IPS-NIHi7 (cell line): ENCODE results near the gene PLS3.
"Not testable (repeated sequence)": the region's sequence is repeated elsewhere in the genome, so short reads cannot be mapped to it uniquely, and the experiment has no call there.

Source experiments
- DNase-seq: peaks from one replicate; pipeline ENCODE4 v3.0.0; 2012; ENCODE audit warnings: mixed read lengths; ENCODE audit errors: extremely low spot score

Gene PLS3

DNA sequence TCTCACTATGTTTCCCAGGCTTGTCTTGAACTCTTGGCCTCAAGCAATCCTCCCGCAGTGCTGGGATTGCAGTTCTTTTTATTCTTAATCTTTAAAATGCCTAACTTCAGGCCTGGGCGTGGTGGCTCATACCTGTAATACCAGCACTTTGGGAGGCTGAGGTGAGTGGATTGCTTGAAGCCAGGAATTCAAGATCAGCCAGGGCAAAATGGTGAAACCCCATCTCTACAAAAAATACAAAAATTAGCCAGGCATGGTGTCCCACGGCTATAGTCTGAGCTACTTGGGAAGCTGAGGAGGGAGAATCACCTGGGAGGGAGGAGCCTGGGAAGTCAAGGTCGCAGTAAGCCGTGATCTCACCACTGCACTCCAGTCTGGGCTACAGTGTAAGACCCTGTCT lies 45.9 kb downstream of the PLS3 start:
- no peak for DNase-seq

DNA sequence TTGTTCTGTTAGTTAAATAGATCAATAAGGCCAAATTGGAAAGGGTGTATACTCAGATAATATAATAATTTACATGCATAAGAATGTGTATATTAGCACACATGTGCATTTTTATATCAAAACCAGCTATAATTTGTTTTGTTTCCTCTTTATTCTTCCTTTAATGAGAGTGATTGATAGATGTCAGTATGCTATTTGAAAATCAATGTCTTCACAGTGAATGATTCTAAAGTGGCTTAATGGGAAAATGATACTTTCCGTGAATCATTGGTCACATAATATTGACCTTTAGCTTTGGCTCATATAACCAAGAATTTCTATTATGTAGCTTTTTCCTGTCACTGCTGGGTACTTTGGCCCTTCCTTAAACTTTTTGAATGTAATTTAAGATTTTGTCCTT lies 48.6 kb downstream of the PLS3 start:
- DNase-seq = no peak

DNA sequence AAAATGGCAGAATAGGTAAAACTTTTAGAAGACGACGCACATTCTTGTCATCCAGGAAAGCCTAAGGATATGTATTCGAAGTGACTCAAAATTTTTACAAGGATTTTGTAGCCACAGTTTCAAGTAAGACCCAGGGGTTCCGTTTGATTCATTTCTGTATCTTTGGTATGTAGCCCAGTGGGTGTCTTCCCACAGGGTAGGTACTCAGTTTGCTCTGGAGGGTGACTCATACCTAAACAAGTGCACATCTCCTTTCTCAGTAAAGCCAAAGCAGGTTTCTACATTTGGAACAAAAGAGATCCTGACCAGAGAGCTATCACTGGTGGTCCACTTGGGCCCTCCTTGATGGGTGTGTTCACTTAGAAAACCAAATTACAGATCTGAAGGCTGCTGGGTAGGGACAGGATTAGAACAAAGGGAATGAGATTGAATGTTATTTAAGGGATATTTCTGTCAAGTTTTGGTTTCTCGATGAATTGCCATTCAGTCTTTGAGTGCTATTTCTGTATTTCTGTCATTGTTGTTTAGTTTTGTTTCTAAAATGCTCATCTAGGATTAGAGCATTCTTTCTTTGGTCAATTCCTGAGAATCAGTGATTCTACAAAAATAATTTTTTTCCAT lies 56.1 kb downstream of the PLS3 start:
- DNase-seq = peak; percentile 27

DNA sequence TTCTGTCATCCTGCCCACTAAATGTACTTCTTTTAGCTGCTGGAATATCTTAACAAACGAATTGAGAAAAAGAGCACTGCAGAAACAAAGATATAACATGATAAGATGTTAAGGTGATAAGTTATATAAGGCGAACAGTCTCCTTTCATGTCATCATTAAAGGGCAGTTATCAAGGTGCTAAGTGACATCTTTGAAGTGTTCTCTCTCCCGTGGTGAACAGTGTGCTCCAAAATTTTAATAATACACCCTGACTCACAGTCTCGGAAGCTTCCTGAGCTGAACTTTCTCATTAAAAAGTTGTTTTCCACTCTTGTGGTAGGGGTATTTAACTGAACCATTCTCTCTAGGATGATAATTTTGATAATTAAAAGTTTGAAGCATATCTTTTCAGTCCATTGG lies 61.6 kb downstream of the PLS3 start:
- DNase-seq = no peak

DNA sequence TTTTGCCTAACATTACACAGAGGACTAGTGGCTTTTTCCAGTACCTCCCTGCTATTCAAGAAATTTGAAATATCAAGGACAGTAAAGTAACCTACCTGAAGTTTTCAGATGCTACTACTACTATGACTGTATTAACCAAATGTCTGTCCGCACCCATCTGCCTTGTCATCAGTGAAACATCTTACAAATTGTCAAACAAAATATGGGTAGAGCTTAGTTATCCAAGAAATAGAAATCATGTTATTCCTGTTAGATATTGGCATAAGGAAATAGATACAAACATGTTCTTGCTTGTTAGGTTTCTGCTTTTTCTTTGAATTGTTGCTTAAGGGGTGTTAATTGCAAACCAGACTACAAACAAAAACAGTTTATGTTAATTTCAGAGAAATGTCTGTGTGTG lies 63.9 kb downstream of the PLS3 start:
- DNase-seq = no peak

DNA sequence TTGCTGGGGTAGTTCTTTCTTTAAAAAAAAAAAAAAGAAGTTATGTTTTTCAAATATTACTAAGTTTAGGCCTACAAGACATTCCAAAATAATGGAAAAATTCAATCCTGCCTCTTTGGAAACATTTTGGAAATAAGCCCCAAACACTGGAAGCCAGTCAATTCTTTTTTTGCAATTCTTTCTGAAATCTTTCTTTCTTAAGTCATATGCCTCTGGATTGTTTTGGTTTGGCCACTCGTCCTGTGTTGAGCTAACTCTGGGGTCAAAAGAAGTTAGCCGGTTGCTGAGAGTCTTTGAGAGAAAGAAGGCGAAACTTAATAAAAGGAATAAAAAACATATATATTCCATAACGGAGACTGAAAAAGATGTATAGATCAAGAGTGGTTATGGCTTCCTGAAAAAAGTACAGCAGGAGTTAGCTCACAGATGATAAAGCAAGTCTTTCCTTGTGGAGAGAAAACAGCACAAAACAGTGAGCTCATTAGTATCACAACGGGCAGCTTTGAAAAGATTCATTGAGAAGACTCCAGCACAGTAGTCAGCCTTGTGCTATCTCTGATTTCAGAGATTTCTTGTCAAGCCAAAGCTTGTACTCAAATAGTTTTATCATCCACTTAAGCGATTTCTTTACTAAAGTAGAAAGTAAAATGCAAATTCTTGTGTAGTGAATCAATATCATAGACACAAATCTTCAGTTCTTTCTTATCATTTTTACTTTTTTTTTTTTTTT lies 64.8 kb downstream of the PLS3 start:
- DNase-seq = peak; percentile 12

DNA sequence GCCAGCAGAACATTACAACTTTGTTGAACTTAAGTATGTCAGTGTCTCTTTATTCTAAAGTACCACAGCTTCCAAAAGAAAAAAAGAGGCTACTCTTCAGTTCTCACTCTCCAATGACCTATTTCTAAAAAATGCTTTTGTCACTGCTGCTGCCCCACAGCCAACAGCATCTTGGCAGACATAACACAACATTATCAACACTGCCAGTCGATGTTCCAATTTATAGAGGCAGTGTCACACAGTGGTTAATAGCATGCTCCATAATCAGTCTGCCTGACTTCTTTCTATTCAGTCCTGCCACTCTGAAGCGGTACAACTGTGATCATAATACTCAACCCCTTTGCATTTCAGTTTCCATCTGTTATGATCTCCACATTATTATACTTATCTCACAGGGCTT lies 69.2 kb downstream of the PLS3 start:
- no peak for DNase-seq

DNA sequence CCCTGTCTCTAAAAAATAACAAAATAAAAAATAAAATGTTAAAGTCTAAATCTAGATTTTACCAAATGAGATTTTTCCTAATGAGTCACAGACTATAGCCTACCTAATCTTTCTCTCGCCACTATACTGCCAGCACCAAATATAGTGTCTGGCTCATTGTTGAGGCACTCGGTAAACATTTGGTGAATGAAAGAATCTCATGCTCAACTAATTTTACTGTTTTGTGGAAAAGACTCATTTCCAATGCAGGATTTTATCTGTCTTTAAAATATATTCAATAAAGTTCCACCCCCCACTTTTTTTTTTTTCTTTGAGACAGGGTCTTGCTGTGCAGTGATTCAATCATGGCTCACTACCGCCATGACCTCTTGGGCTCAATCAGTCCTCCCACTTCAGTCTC lies 71.5 kb downstream of the PLS3 start:
- no peak for DNase-seq

DNA sequence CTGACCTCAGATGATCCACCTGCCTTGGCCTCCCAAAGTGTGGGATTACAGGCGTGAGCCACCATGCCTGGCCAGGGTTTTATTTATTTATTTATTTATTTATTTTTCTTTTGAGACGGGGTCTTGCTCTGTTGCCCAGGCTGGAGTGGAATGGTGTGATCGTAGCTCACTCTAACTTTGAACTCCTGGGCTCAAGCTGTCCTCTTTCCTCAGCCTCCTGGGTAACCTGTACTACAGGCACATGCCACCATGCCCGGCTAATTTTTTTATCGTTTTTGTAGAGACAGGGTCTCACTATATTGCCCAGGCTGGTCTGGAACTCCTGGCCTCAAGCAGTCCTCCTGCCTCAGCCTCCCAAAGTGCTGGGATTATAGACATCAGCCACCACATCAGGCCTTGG lies 72.4 kb downstream of the PLS3 start:
- DNase-seq = not testable (repeated sequence)

DNA sequence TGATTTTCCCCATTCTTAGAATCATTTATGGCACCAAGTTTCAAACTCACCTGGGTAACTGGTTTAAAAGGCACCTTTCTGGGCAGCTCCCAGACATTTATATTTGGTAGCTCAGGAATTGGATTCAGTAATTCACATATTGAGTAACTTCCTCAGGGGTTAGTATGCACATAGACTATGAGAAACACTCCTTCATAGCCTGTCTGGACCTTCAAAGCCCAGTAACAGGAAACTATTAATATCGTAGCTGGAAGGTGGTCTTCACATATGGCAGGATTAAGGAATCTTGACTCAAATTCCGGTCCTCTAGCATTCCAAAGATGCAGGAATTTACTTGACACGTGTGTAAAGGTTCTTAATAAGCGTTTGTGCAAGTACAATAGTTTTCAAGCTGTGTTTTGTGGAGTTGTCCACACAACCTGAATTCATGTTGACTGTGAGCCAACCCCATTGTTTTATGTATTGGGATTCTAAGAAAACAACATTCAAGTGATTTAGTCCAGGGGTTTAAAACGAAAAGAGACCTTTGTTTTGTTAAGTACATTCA lies 78.4 kb downstream of the PLS3 start:
- no peak for DNase-seq

DNA sequence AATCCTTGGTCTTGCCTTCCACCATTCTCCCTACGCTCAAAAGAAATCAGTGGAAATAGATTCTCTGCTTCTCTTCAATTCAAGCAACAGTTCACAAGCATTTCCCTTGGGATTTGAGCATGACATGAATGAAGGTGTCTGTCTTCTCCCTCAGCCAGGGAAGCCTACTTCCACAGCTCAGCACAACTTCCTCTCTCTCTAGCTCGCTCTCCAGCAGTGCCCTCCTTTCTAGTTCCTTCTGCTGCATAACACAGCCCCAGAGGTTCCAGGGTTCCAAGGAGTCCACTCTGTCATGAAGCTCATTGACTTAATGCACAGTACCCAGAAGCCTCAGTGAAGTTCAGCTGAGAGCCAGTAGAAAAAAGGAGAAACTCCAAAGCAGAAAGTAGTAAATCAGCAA lies 81.3 kb downstream of the PLS3 start:
- no peak for DNase-seq

DNA sequence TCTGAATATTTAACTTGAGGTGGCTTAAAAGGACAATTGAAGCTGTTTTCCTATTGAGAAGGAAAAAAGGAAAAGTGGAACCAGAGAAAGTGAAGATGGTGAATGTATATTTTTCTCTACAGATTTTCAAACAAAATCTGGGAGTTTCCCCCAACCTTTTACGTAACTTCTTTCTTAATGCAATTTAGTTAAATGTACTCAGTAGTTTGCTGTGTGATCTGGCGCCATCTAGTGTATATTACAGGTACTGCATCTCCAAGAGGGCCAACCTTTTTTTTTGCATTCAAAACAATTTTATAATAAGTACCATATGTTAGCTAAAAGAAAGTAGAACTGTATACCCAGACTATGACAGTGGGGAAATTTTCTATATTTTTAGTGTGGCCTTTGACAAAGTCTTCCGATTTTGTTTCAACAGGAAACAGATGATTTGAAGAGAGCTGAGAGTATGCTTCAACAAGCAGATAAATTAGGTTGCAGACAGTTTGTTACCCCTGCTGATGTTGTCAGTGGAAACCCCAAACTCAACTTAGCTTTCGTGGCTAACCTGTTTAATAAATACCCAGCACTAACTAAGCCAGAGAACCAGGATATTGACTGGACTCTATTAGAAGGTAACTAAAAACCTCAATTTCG lies 82.0 kb downstream of the PLS3 start:
- DNase-seq = peak; percentile 40

DNA sequence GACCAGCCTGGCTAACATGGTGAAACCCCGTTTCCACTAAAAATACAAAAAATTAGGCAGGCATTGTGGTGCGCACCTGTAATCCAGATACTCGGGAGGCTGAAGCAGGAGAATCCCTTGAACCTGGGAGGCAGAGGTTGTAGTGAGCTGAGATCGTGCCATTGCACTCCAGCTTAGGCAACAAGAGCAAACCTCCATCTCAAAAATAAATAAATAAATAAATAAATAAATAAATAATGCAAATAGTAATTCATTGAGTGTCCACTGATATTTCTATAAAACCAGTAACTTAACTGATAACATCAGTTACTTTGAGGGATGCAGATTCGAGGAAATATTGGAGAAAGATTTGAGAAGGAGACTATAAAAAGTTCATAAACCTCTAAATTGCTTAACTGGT lies 83.4 kb downstream of the PLS3 start:
- DNase-seq = not testable (repeated sequence)

DNA sequence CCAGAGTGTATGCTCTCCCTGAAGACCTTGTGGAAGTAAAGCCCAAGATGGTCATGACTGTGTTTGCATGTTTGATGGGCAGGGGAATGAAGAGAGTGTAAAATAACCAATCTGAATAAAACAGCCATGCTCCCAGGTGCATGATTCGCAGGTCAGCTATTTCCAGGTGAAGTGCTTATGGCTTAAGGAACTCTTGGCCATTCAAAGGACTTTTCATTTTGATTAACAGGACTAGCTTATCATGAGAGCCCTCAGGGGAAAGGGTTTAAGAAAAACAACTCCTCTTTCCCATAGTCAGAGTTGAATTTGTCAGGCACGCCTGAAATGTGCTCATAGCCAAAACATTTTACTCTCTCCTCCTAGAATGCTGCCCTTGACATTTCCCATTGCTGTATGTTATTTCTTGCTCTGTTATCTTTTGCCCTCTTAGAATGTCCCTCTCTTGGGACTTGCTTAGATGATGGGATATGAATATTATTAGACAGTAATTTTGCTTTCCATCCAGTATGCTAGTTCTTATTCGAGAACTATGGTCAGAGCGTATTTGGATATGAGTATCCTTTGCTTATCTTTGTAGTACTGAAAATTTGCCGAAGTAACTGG lies 88.6 kb downstream of the PLS3 start:
- DNase-seq = peak; percentile 15

DNA sequence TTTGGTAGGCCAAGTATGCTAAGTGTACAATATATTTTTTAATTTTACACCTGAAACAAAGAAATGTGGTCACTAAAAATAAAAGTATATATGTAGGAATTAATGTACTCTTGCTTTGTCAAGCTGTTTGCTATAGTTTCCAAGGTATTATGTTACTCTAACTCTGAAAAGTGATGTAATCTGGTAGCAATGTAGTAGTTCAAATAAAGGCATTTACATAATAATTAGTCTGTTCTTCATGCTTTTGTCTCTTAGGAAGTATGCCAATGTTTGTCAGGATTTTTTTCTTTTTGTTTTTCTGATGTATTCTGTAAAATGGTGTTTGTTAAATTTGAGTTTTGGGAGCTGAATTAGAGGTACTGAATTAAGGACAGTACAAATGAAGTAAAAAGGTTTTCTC lies 89.5 kb downstream of the PLS3 start:
- no peak for DNase-seq

DNA sequence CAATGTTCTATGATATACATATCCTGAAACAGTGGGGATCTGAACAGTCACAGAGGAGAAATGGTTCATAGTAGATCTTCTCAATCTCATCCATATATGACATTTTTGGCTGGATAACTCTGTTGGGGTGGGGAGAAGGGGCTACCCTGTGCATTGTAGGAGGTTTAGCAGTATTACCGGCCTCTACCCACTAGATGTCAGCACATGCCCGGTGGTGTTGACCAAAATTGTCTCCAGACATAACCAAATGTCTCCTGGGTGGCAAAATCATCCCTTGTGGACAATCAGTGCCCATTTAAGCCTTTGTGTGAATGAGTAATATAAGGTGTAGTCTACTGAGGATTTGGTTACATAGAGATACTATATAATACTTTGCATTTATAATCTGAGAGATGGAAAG lies 89.9 kb downstream of the PLS3 start:
- peak; percentile 49 for DNase-seq

DNA sequence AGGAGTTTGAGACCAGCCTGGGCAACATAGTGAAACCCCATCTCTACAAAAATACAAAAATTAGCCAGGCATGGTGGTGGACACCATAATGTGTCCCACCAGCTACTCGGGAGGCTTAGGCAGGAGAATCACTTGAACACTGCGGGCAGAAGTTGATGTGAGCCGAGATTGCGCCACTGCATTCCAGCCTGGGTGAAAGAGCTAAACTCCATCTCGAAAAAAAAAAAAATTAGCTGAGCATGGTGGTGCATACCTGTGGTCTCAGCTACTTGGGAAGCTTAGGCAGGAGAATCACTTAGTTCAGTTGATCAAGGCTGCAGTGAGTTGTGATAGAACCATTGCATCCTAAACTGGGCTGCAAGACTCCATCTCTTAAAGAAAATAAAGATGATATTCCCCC lies 91.2 kb downstream of the PLS3 start:
- no peak for DNase-seq

DNA sequence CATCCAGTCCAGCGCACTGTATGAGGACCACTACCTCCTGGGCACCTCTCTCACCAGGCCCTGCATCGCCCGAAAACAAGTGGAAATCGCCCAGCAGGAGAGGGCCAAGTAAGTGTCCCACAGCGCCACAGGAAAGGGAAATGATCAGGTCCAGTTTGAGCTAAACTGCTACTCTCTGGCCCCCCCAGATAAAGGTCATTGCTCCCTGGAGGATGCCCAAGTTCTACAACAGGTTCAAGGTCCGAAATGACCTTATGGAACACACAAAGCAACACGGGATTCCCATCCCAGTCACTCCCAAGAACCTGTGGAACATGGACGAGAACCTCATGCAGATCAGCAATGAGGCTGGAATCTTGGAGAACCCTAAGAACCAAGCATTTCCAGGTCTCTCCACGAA lies 104.1 kb downstream of the PLS3 start:
- no peak for DNase-seq

DNA sequence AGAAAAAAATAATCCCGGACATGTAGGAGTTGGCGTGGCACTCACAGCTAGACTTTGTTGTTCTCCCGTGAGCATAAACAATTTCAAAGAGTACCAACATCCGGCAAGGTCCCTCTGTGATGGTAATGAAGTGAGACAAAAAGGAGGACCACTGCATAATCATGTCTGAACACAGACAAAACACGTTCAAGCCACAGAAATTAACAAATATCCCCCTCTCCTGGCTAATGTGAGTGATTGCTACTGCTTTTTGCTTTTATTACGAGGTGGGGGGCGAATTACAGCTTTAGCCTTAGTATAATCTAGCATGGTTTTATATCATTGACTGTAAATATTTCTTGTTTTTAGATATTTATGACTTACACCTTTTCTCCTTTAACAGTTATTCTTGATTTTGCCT lies 118.5 kb downstream of the PLS3 start:
- peak; percentile 50 for DNase-seq

DNA sequence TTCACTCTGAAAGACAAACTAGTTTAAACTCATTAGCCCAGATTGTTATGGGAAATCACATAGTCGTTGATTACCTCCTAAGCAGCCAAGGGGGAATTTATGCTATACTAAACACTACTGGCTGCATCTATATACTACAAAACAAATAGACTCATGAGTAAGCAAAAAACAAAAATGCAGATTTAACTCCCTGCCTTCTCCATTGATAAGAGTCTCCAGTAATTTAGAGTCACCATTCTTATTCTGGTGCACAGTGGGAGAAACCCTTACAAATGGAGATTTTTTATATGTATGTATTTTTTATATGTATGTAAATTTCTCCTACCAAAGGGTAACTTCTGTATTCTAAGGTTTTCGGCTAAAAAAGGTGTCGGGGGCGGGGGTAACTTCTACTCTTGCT lies 126.6 kb downstream of the PLS3 start:
- DNase-seq = no peak

DNA sequence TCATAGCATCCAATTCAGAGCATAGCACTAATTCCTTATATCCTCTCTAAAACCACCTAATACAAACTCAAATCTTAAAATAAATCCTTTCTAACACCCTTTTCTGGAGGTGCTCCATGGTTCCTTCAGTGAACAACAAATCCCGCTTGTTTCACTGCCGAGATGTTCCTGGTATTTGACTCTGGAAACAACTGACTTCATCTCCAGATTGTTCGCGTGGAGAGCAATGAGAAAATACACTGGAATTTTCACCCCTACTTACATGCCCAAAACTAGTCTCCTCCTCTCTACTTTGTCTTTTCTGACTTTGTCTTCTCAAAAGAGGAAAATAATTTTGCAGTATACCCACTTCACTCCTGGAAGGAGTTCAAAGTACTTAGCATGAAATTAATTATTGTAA lies 129.0 kb downstream of the PLS3 start:
- DNase-seq = no peak

DNA sequence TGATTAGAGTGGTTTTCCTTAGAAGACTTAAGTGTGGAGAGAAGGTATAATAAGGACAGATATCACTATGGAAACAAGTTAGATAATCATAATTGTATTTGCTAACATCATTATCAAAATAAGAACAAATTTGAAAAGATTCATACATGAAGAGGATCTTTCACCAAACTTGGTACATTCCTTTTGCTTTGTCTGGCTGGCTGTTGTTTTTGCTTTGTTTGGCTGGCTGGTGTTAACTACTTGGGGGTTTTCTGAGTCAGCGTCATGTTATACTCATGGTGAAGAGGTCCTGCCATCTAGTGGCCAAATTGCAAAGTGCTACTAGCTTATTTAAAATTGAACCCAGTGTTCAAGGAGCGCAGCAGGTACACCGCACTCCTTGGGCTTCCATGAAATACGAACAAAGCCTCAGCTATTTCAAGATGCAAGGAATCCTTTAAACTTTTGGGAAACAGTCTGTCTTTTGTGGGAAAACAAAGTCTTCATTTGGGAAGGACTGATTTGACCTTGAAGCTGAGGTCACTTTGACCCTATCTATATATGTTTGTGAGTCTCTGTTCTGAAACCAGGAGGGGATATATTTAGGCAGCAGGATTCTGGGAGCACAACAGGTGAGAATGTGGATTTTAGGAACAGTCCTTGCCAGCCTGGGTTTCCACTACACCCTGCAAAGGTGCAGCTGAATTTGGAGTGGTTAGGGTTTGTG lies 129.7 kb downstream of the PLS3 start:
- peak; percentile 68 for DNase-seq
